ENCODE data around the gene VGLL4.
"Not testable (repeated sequence)": the region's sequence is repeated elsewhere in the genome, so short reads cannot be mapped to it uniquely, and the experiment has no call there.

VGLL4 gene

GRCh38 chr3:11587766-11588165 lies 55.9 kb downstream of the VGLL4 start:
- no peak for DNase-seq (ENCODE audit: low read depth in 2 of 2)

DNA sequence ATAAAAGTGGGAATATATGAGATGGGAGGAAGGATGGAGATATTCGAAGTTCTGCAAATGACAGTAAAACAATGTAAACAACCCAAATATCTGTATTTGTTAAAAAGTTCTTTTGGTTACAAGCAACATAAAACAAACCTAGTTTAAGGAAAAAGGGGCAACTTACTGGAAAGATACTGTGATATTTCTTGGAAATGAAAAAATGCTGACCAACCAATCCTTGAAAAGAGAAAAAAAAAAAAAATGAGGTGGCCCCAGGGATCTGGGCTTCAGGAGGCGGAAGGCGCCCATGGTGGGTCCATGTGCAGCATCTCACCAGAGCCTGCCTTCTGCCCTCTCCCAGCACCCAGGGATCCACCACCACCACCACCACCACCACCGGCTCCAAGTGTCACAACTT lies 59.1 kb downstream of the VGLL4 start:
- DNase-seq (ENCODE audit: low read depth in 2 of 2) = no peak

- no peak for DNase-seq (ENCODE audit: low read depth in 2 of 2)
Measured at GRCh38 chr3:11583638-11584046, 60.1 kb downstream of the VGLL4 start.

- DNase-seq (ENCODE audit: low read depth in 2 of 2) = no peak
Measured at GRCh38 chr3:11583235-11583634, 60.5 kb downstream of the VGLL4 start.

DNA sequence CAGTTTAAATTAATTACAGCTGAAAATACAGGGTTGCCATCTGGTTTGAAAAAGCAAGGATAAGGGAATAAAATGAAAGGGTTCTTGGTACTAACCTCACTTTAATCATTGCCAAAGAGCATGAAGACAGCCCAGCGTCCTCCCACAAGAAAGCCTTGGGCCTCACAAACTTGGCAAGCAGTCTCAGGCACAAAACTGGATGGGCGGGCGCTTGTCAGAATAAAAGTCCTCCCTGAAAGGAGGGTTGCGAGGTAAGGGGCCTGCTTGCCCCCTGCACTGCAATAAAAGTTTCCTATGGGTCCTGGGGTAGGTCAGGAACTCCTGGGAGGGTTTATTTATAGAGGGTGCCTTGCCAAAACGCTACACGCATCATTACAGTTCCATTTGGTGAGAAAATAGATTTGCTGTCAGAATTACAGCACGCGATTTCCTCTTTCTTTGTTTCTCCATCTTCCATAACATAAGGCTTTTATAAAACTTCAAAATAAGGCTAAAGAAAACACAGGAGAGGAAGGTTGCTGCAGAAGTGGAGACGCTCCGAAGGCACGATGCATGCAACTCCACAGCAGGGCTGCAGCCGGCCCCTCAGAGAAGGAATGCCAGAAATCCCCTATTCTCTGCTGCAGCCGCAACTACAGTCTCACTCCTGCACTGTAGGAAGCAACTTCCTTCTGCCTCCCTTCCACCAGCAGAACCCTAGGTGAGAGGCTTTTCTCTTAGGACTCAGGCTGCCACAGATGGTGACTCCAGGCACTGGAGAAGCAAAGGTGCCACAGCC lies 61.3 kb downstream of the VGLL4 start:
- peak; percentile 90 to 91 for DNase-seq (ENCODE audit: low read depth in 2 of 2)

GRCh38 chr3:11581237-11582190 lies 62.2 kb downstream of the VGLL4 start:
- DNase-seq (ENCODE audit: low read depth in 2 of 2) = no peak

GRCh38 chr3:11580645-11581044 lies 63.1 kb downstream of the VGLL4 start:
- no peak for DNase-seq (ENCODE audit: low read depth in 2 of 2)

GRCh38 chr3:11578169-11578568 lies 65.5 kb downstream of the VGLL4 start:
- no peak for DNase-seq (ENCODE audit: low read depth in 2 of 2)

- no peak for DNase-seq (ENCODE audit: low read depth in 2 of 2)
Measured at GRCh38 chr3:11576453-11576852, 67.3 kb downstream of the VGLL4 start.

DNA sequence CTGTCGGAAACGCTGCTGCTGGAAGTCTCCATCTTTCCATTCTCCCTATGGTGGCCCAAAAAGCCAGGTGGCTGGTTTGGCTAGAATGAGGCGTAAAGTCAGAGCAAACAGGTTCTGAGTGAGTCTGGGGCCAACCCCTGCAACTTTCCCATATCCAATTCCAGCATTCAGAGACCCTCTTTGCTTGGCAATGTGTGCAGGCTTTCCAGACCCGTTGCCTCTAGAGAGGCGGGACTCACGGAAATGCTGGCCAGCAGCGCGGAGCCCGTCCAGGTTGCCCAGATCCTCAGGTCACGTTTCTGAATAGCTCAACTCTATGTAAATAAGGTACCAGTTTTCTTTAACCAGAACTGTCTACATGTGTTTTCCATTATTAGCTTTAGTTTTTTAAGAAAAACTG lies 68.0 kb downstream of the VGLL4 start:
- DNase-seq (ENCODE audit: low read depth in 2 of 2) = no peak

- DNase-seq (ENCODE audit: low read depth in 2 of 2) = no peak
Measured at GRCh38 chr3:11574981-11575669, 68.6 kb downstream of the VGLL4 start.

GRCh38 chr3:11572660-11573059 lies 71.1 kb downstream of the VGLL4 start:
- DNase-seq (ENCODE audit: low read depth in 2 of 2) = not testable (repeated sequence)

- DNase-seq (ENCODE audit: low read depth in 2 of 2) = no peak
Measured at GRCh38 chr3:11570789-11571495, 72.8 kb downstream of the VGLL4 start.

DNA sequence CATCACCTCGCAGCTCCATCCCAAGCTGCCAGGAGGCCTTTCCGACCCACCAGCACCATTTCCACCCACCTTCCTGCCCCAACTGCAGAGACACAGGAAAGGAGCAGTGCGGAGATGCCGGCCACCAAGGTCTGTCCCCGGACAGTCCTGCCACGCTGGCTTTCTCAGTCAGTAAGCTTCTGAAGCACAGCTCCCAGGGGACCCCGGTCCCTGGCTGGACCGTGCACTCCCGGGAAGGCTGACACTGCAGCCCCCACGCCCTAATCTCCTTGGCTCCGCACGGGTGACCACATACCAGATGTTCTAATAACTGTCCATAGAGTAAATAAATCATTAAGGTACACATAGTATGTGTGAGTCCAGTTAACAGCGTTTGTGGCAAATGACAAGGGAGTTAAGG lies 73.5 kb downstream of the VGLL4 start:
- DNase-seq (ENCODE audit: low read depth in 2 of 2) = no peak

DNA sequence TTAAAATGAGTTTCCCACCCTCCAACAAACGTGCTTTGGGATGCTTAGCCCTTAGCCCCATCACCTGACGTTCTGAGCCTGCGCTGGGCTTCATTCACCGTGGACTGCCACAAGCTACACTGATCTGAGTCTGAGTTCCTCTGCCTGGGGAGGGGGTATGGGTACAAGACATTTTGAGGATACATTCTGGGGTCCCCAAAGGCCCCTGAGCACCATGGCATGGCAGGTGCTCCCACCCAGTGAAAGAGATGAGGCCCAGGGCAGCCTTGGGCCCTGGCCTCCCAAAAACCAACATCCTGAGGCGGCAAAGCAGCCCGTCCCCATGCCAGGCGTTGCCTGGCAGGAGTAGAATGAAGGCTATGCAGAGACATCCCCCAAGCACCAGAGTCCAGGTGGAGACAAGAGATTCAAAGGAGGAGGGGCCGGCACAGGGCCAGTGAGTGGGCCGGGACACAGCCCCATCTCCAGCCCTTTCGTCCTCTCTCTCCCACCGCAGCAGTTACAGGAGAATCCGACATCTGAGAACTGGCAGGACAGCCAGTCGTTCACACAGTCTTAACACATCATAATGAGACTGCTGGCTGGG lies 74.5 kb downstream of the VGLL4 start:
- no peak for DNase-seq (ENCODE audit: low read depth in 2 of 2)

- peak; percentile 58 to 64 for DNase-seq (ENCODE audit: low read depth in 2 of 2)
Measured at GRCh38 chr3:11568503-11569155, 75.1 kb downstream of the VGLL4 start.

GRCh38 chr3:11567516-11568467 lies 75.9 kb downstream of the VGLL4 start:
- DNase-seq (ENCODE audit: low read depth in 2 of 2) = no peak

GRCh38 chr3:11566916-11567315 lies 76.8 kb downstream of the VGLL4 start:
- no peak for DNase-seq (ENCODE audit: low read depth in 2 of 2)

DNA sequence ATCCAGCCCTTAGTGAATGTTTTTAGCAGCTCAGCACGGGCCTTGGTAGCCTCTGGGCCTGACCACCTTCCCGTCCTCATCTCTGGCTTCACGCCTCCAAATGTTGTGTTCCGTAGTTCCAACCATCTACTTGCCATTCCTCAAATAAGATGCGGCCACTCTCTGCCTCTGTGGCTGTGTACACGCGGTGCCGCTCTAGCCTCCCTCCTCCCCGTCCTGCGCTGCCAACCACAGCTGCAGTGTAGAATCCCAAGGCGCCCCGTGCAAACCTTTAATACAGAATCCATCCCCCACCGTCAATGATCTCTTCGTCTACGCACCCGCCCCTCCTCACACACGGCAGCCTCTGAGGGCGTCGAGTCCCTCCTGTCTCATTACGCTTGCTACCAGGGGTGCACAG lies 77.2 kb downstream of the VGLL4 start:
- no peak for DNase-seq (ENCODE audit: low read depth in 2 of 2)

DNA sequence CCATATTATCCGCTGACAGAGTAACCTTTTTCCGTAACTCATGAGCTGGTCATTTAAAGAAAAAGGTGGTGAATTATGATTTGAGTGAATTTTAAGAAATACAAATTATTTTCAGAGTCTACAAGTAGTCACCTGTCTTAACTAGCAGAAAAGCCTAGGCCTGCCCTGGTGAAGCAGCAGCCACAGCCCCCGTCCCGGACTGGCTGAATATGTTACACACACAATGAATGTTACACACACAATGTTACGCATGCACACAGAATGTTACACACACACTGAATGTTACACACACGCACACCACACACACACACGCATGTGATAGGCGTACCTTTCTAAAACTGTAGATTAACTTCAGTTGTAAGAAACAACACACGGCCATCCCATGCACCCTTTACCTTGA lies 77.8 kb downstream of the VGLL4 start:
- DNase-seq (ENCODE audit: low read depth in 2 of 2) = no peak

Data from fibroblast of skin of left quadriceps (primary cell).